Prostate gland (tissue), 2 donors: Measurements from ENCODE around the gene MPV17. TPM values are rescaled to one million over a fixed set of nuclear protein-coding genes. Genes with fewer than 3 reads are reported as not detected.
"Not testable (repeated sequence)": the region's sequence is repeated elsewhere in the genome, so short reads cannot be mapped to it uniquely, and the experiment has no call there.

Experiments used
- DNase-seq: peaks from one replicate; pipeline ENCODE4 v3.0.0-alpha.2; 2019; ENCODE audit warnings: low spot score
- H3K27ac ChIP-seq, 2 donors: fragments of 200-600 bp; sonication (generic); 2 replicates each; pipeline ENCODE4 v1.5.1; 2017 to 2019
- H3K27me3 ChIP-seq: fragments of 200-600 bp; sonication (generic); replicated peaks from 2 replicates; pipeline ENCODE4 v1.5.1; 2019; ENCODE audit not compliant: insufficient read depth
- H3K36me3 ChIP-seq, 2 donors: fragments of 200-600 bp; sonication (generic); 1 replicate in 1 of 2; 2 replicates in 1 of 2; pipeline versions ENCODE4 v1.5.1 to v1.8.1; 2017 to 2019
- H3K4me1 ChIP-seq: fragments of 200-600 bp; sonication (generic); replicated peaks from 2 replicates; pipeline ENCODE4 v1.5.1; 2019
- H3K4me3 ChIP-seq, 2 donors: fragments of 200-600 bp; sonication (generic); 2 replicates each; pipeline ENCODE4 v1.5.1; 2017 to 2019
- H3K9me3 ChIP-seq: fragments of 200-600 bp; sonication (generic); 2 replicates; pipeline ENCODE4 v1.5.1; 2017
- POLR2A ChIP-seq: fragments of 450-650 bp; IDR thresholded peaks from one replicate; pipeline ENCODE4 v1.6.1; 2016; ENCODE audit warnings: antibody characterized with exemption, mild to moderate bottlenecking
- POLR2AphosphoS5 ChIP-seq: sonication (generic); formaldehyde crosslinking; IDR thresholded peaks from one replicate; pipeline ENCODE4 v1.6.1; 2017; ENCODE audit warnings: antibody characterized with exemption
- WGBS: methylation state at CpG from one replicate; pipeline ENCODE4 v1.1.5; 2018; 5-methylcytosine and 5-hydroxymethylcytosine counted together
- intact Hi-C: fragments of 100-400 bp; cut with DNase I; formaldehyde crosslinking; loops from one replicate; pipeline ENCODE4 v1.14.2; 2022
- total RNA-seq, 2 donors: library from RNA; depleted of rRNA; stranded (reverse); fragments of >200 nt; gene quantifications; one replicate each; pipeline ENCODE4 v1.1.0, GENCODE V29; 2016
- TF ChIP-seq, protein P1 (sequence below), 4 experiments: fragments of 200-600 bp in 2 of 4; fragments of 450-650 bp in 2 of 4; sonication (generic) in 2 of 4; IDR thresholded peaks; 1 replicate in 3 of 4; 2 replicates in 1 of 4; pipeline ENCODE4 v1.5.1; 2016 to 2019; ENCODE audit warnings: antibody characterized with exemption in 4 of 4, mild to moderate bottlenecking in 2 of 4, moderate library complexity in 2 of 4

Gene MPV17
- total RNA-seq, 2 donors from 2014 or later, result 82.5 to 90.3 TPM

DNA sequence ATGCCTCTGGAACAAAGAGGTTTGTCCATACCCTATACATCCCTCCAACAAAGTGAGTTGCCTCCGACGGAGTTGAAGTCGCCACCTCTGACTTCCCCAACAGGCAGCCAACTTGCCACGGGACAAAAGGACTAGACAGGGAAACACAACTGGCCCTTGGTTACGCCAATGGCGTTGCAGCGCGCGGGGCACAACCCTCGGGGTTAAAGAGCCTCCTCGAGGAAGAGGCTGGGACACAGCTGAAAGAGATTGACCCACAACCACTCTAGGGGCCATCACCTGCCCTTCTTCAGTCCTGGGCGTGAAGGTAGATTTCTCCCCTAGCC is 33.1 kb upstream of the MPV17 start:
- no peaks in the 10 kb centered on the region for H3K9me3 ChIP-seq
- no peak for TF ChIP-seq POLR2AphosphoS5
- TF ChIP-seq POLR2A, result no peak
- TF ChIP-seq, protein P1, sequence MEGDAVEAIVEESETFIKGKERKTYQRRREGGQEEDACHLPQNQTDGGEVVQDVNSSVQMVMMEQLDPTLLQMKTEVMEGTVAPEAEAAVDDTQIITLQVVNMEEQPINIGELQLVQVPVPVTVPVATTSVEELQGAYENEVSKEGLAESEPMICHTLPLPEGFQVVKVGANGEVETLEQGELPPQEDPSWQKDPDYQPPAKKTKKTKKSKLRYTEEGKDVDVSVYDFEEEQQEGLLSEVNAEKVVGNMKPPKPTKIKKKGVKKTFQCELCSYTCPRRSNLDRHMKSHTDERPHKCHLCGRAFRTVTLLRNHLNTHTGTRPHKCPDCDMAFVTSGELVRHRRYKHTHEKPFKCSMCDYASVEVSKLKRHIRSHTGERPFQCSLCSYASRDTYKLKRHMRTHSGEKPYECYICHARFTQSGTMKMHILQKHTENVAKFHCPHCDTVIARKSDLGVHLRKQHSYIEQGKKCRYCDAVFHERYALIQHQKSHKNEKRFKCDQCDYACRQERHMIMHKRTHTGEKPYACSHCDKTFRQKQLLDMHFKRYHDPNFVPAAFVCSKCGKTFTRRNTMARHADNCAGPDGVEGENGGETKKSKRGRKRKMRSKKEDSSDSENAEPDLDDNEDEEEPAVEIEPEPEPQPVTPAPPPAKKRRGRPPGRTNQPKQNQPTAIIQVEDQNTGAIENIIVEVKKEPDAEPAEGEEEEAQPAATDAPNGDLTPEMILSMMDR (IDR thresholded peaks at IDR 0.05), result no peak
- DNase-seq, result no peak
- intact Hi-C loops, result loop anchor here (5.0 kb wide), 1 partner anchor 34 kb away; the partner anchor contains the start of gene MPV17
- H3K36me3 ChIP-seq, result no peaks in the 10 kb centered on the region
- H3K4me3 ChIP-seq, result peak overlapping the region; percentile 70 to 87
- H3K27me3 ChIP-seq, result no peaks in the 10 kb centered on the region
- peaks cover 4% of the 10 kb centered on the region for H3K4me1 ChIP-seq
- peak overlapping the region; percentile 79 to 83 for H3K27ac ChIP-seq
- under 1% methylated on average over 12 of the region's 12 CpGs for WGBS

DNA sequence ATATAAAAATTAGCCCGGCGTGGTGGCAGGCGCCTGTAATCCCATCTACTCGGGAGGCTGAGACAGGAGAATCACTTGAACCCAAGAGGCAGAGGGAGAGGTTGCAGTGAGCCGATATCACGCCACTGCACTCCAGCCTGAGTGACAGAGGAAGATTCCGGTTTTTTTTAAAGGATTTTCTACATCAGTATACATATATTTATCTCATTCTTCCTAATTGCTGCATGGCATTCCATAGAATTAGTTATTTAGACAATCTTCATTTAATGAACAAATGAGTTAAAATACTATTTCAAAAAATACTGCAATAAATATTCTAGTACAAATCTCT is 31.7 kb upstream of the MPV17 start:
- Histone ChIP-seq H3K27ac (no peak overlapping the region), H3K36me3 (no peaks in the 10 kb centered on the region), H3K4me3 (no peak overlapping the region), H3K27me3 (no peaks in the 10 kb centered on the region), H3K9me3 (no peaks in the 10 kb centered on the region), H3K4me1 (peaks cover 4% of the 10 kb centered on the region)
- TF ChIP-seq, protein P1 (IDR thresholded peaks at IDR 0.05), result no peak
- no peak for TF ChIP-seq POLR2A
- TF ChIP-seq POLR2AphosphoS5, result no peak
- 96% methylated on average over 7 of the region's 7 CpGs for WGBS
- intact Hi-C loops, result no loop called here
- DNase-seq, result no peak

DNA sequence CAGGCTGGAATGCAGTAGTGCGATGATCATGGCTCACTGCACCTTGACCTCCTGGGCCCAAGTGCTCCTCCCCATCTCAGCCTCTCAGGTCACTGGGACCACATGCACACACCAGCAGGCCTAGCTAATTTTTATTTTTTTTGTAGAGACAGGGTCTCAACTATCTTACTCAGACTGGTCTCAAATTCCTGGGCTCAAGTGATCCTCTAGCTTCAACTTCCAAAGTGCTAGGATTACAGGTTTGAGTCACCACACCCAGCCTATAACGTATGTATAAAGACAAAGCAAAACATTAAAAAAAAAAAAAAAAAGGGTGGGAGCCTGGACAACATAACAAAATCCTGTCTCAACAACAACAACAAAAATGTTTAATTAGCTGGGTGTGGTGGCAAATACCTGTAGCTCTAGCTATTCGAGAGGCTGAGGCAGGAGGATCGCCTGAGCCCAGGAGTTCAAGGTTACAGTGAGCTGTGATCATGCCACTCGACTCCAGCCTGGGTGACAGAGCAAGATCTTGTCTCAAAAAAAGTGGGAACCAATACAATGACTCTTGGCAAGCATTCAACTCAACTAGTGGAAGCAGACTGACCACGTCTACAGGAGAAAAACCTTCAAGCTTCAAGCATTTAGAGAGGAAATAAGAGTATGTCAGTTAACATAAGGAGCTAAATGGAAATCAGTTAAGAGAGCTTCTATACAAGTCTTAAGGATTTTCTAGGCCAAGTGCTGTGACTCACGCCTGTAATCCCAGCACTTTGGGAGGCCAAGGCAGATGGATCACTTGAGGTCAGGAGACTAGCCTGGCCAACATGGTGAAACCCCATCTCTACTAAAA is 31.1 kb upstream of the MPV17 start:
- Histone ChIP-seq H3K4me3 (no peak overlapping the region), H3K4me1 (peaks cover 4% of the 10 kb centered on the region), H3K27ac (no peak overlapping the region), H3K36me3 (no peaks in the 10 kb centered on the region), H3K27me3 (no peaks in the 10 kb centered on the region), H3K9me3 (no peaks in the 10 kb centered on the region)
- TF ChIP-seq POLR2AphosphoS5 (no peak), POLR2A (no peak)
- TF ChIP-seq, protein P1 (IDR thresholded peaks at IDR 0.05), result no peak
- DNase-seq, result no peak
- intact Hi-C loops, result no loop called here
- 70% methylated on average over 7 of the region's 7 CpGs for WGBS

DNA sequence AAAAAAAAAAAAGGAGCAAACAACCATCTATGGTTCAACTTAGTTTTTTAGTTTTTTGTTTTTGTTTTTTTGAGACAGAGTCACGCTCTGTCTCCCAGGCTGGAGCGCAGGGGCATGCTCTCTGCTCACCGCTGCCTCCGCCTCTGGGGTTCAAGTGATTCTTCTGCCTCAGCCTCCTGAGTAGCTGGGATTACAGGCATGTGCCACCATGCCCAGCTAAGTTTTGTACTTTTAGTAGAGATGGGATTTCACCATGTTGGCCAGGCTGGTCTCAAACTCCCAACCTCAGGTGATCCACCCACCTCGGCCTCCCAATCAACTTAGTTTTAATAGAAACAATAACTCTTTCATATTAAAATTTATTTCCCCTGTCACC is 30.5 kb upstream of the MPV17 start:
- H3K4me1 ChIP-seq, result not testable (repeated sequence)
- 94% methylated on average over 5 of the region's 5 CpGs for WGBS

DNA sequence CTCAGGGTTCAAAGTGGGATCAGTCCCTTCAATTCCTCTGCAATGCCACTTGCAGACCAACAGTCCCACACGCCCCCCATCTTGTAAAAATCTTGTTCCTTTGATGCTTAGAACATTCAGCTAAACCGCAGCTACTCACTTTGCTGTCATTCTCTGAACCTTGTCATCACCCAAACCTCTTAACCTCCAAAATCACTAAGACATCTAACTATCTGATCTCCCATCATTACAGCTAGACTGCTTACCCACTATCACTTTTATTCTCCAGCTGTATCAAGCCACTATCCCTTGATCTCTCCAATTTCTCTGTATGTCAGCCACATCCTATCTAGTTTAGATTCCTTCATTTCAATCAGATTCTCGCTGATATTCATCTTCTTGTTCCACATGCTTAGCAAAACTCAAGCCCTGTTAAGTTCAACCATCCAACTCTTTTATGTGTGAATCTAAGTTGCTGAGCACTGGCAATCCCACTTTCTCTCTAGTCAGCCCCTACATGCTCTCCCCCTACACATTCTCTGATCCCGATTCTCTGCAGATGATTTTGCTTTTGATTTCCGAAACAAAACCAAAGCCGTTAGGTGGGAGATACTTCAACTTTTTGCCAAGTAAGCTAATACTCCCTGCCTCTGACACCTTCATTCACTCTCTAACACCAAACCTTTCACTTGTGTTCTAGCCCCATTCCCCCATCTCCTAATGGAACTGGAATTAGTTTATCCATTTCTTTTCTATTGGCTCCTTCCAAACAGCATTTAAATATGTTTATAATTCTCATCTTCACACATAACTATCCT is 29.1 kb upstream of the MPV17 start:
- intact Hi-C loops, result no loop called here
- Histone ChIP-seq H3K4me3 (no peak overlapping the region), H3K4me1 (peaks cover 4% of the 10 kb centered on the region), H3K27ac (no peak overlapping the region), H3K27me3 (no peaks in the 10 kb centered on the region), H3K36me3 (no peaks in the 10 kb centered on the region), H3K9me3 (no peaks in the 10 kb centered on the region)
- no peak for DNase-seq
- WGBS, result 78% methylated on average over 6 of the region's 6 CpGs
- TF ChIP-seq, protein P1 (IDR thresholded peaks at IDR 0.05), result no peak
- TF ChIP-seq POLR2A, result no peak
- TF ChIP-seq POLR2AphosphoS5, result no peak

More for the DNA sequence above, 30.5 kb upstream of the MPV17 start:
- H3K27ac ChIP-seq, H3K9me3 ChIP-seq, H3K27me3 ChIP-seq, H3K36me3 ChIP-seq, intact Hi-C loops, DNase-seq, H3K4me3 ChIP-seq: not testable (repeated sequence)
